Pons (tissue), 1 donor: Measurements from ENCODE around the gene CCDC85C.
A peak's percentile ranks its signal among the peaks of the same experiment; 100 is the strongest.

Experiments used
- DNase-seq: peaks from one replicate; pipeline ENCODE4 v3.0.0-alpha.2; 2016; ENCODE audit warnings: low spot score

CCDC85C gene

GRCh38 chr14:99556134-99556791, 47.7 kb downstream of the CCDC85C start:
- no peak for DNase-seq

- no peak for DNase-seq
Measured at GRCh38 chr14:99554757-99555531, 49.1 kb downstream of the CCDC85C start.

GRCh38 chr14:99554184-99554583, 49.8 kb downstream of the CCDC85C start:
- peak; percentile 78 for DNase-seq

GRCh38 chr14:99552572-99553216, 51.3 kb downstream of the CCDC85C start:
- no peak for DNase-seq

- DNase-seq: no peak
Measured at GRCh38 chr14:99552021-99552553, 51.9 kb downstream of the CCDC85C start.

- no peak for DNase-seq
Measured at GRCh38 chr14:99551034-99551922, 52.7 kb downstream of the CCDC85C start.

DNA sequence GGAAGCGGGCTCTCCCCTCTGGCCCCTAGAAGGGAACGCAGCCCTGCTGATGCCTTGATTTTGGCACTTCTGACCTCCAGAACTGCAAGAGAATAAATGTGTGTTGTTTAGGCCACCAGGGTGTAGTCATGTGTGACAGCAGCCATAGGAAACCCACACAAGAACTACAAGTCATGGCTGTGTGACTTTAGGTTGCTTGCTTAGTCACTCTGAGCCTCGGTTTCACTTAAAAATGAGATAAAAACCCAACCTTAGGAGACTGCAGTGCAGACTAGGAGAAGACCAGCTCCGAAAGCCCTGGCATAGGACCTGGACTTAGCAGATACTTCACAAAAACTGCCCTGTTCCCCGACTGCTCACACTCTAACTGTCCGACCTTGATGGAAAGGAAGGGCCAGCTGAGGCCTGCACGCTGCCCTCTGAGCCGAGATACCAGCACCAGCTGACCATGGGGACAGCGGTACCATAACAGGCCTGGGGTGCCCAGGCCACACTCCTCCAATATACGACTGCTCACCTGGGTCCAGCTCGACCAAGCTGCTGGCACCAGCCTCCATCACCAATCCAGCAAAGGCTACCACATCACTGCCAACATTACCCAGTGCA, 53.5 kb downstream of the CCDC85C start:
- no peak for DNase-seq

GRCh38 chr14:99549684-99550083, 54.3 kb downstream of the CCDC85C start:
- DNase-seq: no peak

GRCh38 chr14:99548871-99549515, 55.0 kb downstream of the CCDC85C start:
- DNase-seq: no peak

GRCh38 chr14:99548255-99548654, 55.8 kb downstream of the CCDC85C start:
- peak; percentile 42 for DNase-seq

DNA sequence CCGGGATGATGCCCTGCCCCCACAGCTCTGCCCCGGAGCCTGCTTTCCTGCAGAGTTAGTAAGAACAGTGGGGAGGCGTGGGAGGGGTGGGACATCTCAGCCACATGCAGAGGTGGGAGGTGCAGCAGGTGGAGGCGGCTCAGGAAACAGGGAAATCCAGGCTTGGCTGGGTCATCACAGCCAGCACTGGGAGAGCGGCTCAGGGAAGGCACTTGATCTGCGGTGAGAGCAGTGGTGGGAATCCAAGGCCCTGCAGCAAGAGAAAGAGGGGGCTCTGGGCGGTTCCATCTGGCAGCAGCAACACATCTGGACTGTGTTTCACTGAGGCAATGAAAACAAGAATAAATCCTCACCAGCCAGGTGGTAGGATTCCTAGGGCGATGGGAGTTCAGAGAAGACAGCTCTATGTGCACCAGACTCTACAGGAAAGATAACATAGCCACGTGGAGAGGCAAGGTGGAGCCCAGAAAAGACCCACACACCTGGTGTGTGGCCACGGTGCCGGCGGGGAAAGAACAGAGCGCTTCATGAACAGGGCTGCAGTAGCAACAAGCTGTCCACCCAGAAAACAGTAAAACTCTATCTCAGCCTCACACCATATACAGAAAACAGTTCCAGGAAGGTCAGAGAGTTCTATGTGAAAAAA, 57.6 kb downstream of the CCDC85C start:
- no peak for DNase-seq

DNA sequence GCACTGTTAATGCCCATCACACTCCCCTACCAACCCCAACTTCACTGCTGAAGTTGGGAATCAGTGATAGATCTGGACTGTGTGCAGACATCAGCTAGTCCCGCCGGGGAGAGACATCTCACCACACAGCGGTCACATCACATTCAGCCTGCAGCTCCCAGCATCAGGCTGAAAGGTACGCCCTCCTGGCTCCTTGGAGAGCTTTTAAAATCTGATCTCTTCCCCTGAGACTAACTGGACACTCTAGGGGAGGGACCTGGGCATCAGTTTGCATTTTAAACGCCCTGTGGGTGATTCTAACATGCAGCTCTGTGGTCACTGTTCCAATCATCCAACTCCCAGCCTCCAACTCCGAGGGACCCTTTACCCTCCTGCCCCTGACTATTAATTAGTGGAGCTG, 58.4 kb downstream of the CCDC85C start:
- no peak for DNase-seq

DNA sequence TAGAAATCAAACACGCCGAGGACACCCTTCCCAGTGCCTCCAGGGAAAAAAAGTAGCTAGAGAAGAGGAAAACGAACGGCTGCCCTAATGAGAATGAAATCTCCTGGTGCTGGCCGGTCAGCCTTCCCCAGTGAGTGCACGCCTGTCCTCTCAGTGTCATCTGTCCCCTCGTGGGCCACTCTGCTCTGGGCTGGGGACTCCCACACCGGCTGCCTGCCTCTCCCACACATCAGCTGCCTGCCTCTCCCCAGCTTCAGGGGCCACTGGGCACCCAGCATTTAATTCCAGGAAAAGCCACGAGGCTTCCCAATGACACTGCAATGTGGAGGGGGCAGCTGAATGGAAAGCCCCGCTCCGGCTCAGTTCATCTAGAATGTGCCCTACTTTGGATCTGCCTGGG, 59.0 kb downstream of the CCDC85C start:
- DNase-seq: no peak

GRCh38 chr14:99543985-99544384, 60.0 kb downstream of the CCDC85C start:
- DNase-seq: no peak

DNA sequence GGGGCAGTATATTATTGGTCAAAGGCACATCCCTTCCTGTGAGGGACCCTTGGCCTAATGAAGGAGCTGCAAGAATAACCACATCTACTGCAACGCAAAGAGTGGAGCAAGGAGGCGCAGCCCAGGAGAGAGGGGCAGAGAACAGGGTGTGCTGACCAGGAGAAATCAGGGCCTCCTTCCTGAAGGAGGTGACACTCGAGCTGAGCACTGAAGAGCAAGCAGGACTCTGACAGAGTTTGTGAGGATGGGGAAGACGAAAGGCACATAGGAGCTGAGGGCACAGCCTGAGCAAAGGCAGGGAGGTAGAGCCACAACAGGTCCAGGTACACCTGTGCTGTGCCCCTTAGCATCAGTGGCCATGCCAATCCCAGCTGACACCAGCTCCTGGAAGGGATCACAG, 60.6 kb downstream of the CCDC85C start:
- no peak for DNase-seq

DNA sequence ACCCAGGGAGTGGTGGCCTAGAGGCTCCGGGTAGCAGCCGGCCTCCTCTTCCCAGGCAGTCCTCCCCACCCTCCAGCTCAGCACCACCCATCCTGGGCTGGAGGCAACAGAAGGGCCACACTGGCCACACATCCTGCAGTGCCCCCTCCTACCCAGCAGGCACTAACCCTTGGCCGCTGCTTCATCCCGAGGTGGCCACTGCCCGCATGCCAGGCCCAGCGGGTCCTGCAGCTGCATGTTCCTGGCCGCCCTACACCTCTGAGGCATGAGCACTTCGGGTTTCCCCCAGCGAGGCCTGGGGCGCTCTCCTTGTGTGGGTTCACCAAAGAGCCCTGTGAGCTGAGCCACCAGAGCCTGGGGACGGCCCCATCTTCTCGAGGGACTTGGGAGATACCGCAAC, 61.4 kb downstream of the CCDC85C start:
- DNase-seq: no peak

- DNase-seq: no peak
Measured at GRCh38 chr14:99541677-99542470, 62.1 kb downstream of the CCDC85C start.

DNA sequence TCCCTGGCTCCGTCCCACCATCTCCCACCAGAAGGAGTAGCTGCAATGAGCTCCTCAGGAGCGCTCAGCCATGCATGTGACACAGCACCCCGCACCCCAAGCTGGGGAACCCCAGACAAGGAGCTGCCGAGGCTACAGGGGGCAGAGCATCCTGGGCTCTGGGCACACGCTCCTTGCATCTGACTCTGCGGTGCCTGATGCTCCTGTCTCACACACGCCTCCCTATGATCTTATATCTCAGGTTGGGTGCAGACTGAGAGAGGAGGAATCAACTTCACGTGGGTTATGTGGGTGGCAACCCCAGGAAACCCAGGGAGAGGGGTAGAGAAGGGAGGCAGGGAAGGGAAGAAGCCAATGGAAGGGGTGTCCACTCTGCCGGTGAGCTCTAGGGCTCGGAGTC, 62.8 kb downstream of the CCDC85C start:
- no peak for DNase-seq

GRCh38 chr14:99540196-99541032, 63.6 kb downstream of the CCDC85C start:
- no peak for DNase-seq
